GM18870 (cell line): ENCODE measurements around the gene PARP3.

Experiments
- ATAC-seq: cut with Tn5 transposase; IDR thresholded peaks from one replicate; pipeline ENCODE4 v1.9.1; 2021; ENCODE audit warnings: moderate library complexity; ENCODE audit not compliant: unreplicated experiment

The PARP3 gene

GRCh38 chr3:51933471-51934138, 8.6 kb upstream of the PARP3 start:
- ATAC-seq: no peak

- ATAC-seq: no peak
These were observed 7.9 kb upstream of the PARP3 start for GRCh38 chr3:51934139-51934850.

GRCh38 chr3:51934991-51935885, 6.9 kb upstream of the PARP3 start:
- no peak for ATAC-seq

- no peak for ATAC-seq
These were observed 6.0 kb upstream of the PARP3 start for GRCh38 chr3:51935886-51936755.

- no peak for ATAC-seq
These were observed 5.1 kb upstream of the PARP3 start for GRCh38 chr3:51937014-51937413.

GRCh38 chr3:51937611-51938450, 4.3 kb upstream of the PARP3 start:
- no peak for ATAC-seq

GRCh38 chr3:51938780-51939425, 3.3 kb upstream of the PARP3 start:
- no peak for ATAC-seq

- ATAC-seq: no peak
These were observed 1.3 kb upstream of the PARP3 start for GRCh38 chr3:51940648-51941462.

- no peak for ATAC-seq
These were observed 733 bp upstream of the PARP3 start for GRCh38 chr3:51941463-51941797.

GRCh38 chr3:51942603-51943450, 664 bp downstream of the PARP3 start:
- ATAC-seq: peak; percentile 1

- no peak for ATAC-seq
These were observed 1.6 kb downstream of the PARP3 start for GRCh38 chr3:51943451-51944391.

GRCh38 chr3:51944451-51945021, 2.4 kb downstream of the PARP3 start:
- ATAC-seq: no peak

GRCh38 chr3:51945031-51945840, 3.1 kb downstream of the PARP3 start:
- no peak for ATAC-seq

GRCh38 chr3:51945926-51946705, 4.0 kb downstream of the PARP3 start:
- no peak for ATAC-seq

GRCh38 chr3:51946796-51947195, 4.6 kb downstream of the PARP3 start:
- ATAC-seq: no peak
